H9 (cell line): ENCODE measurements around the gene SARS1. TPM values are rescaled to one million over a fixed set of nuclear protein-coding genes. Genes with fewer than 3 reads are reported as not detected.

Experiments
- DNase-seq: peaks from one replicate; pipeline ENCODE4 v3.0.0-alpha.2; 2017
- H2AFZ ChIP-seq: one replicate; pipeline ENCODE4 v1.6.1; 2013; ENCODE audit warnings: mild to moderate bottlenecking, low read length, control low read depth, moderate library complexity
- H2AK5ac ChIP-seq: 2 replicates; pipeline ENCODE4 v1.6.1; 2013; ENCODE audit warnings: low read length, control low read depth, mixed read lengths; ENCODE audit not compliant: insufficient read length
- H2BK120ac ChIP-seq: one replicate; pipeline ENCODE4 v1.6.1; 2013; ENCODE audit warnings: low read depth, mild to moderate bottlenecking, low read length, control low read depth, inconsistent platforms; ENCODE audit not compliant: poor library complexity, severe bottlenecking
- H2BK12ac ChIP-seq: 2 replicates; pipeline ENCODE4 v1.6.1; 2013; ENCODE audit warnings: low read length, control low read depth, mixed read lengths, low read depth; ENCODE audit not compliant: insufficient read length
- H2BK15ac ChIP-seq: 2 replicates; pipeline ENCODE4 v1.6.1; 2013; ENCODE audit warnings: low read depth, low read length, control low read depth
- H2BK20ac ChIP-seq: one replicate; pipeline ENCODE4 v1.6.1; 2013; ENCODE audit warnings: low read depth, mild to moderate bottlenecking, low read length, control low read depth, inconsistent platforms; ENCODE audit not compliant: poor library complexity, severe bottlenecking
- H2BK5ac ChIP-seq: 2 replicates; pipeline ENCODE4 v1.6.1; 2013; ENCODE audit warnings: low read length, control low read depth, mixed read lengths; ENCODE audit not compliant: insufficient read length
- H3K14ac ChIP-seq: 2 replicates; pipeline ENCODE4 v1.6.1; 2013; ENCODE audit warnings: low read length, control low read depth; ENCODE audit not compliant: insufficient read depth
- H3K18ac ChIP-seq: 2 replicates; pipeline ENCODE4 v1.6.1; 2013; ENCODE audit warnings: low read depth, mild to moderate bottlenecking, mixed read lengths, low read length, control low read depth; ENCODE audit not compliant: insufficient read length
- H3K23ac ChIP-seq: 2 replicates; pipeline ENCODE4 v1.6.1; 2013; ENCODE audit warnings: low read length, control low read depth, mixed read lengths, low read depth; ENCODE audit not compliant: insufficient read length
- H3K23me2 ChIP-seq: 2 replicates; pipeline ENCODE4 v1.6.1; 2013; ENCODE audit warnings: low read depth, mild to moderate bottlenecking, mixed read lengths, low read length, control low read depth; ENCODE audit not compliant: insufficient read length, poor library complexity, severe bottlenecking
- H3K27ac ChIP-seq: 2 replicates; pipeline ENCODE4 v1.5.1; 2013; ENCODE audit warnings: low read length, control low read depth, mixed read lengths, low read depth; ENCODE audit not compliant: insufficient read length
- H3K27me3 ChIP-seq: 2 replicates; pipeline ENCODE4 v1.6.1; 2013; ENCODE audit warnings: low read length, control low read depth, inconsistent platforms; ENCODE audit not compliant: insufficient read depth
- H3K4ac ChIP-seq: 2 replicates; pipeline ENCODE4 v1.6.1; 2013; ENCODE audit warnings: low read depth, mild to moderate bottlenecking, control low read depth, inconsistent platforms, low read length, moderate library complexity
- H3K4me1 ChIP-seq: 2 replicates; pipeline ENCODE4 v1.6.1; 2013; ENCODE audit warnings: low read length, control low read depth, inconsistent platforms; ENCODE audit not compliant: insufficient read depth
- H3K4me2 ChIP-seq: 2 replicates; pipeline ENCODE4 v1.6.1; 2013; ENCODE audit warnings: low read length, control low read depth, mixed read lengths; ENCODE audit not compliant: insufficient read length, insufficient read depth
- H3K56ac ChIP-seq: 2 replicates; pipeline ENCODE4 v1.6.1; 2013; ENCODE audit warnings: low read depth, mild to moderate bottlenecking, mixed read lengths, low read length, control low read depth; ENCODE audit not compliant: insufficient read length
- H3K79me1 ChIP-seq: 2 replicates; pipeline ENCODE4 v1.6.1; 2013; ENCODE audit warnings: low read depth, mild to moderate bottlenecking, moderate library complexity, low read length, control low read depth, inconsistent platforms; ENCODE audit not compliant: insufficient read depth, poor library complexity, severe bottlenecking
- H3K79me2 ChIP-seq: 2 replicates; pipeline ENCODE4 v1.6.1; 2013; ENCODE audit warnings: low read length, control low read depth, inconsistent platforms; ENCODE audit not compliant: insufficient read depth
- H3K9ac ChIP-seq: 2 replicates; pipeline ENCODE4 v1.6.1; 2013; ENCODE audit warnings: low read length, control low read depth, mixed read lengths; ENCODE audit not compliant: insufficient read length; ENCODE audit errors: extremely low read depth
- H3K9me3 ChIP-seq: one replicate; pipeline ENCODE4 v1.6.1; 2013; ENCODE audit warnings: low read depth, low read length, inconsistent platforms; ENCODE audit not compliant: control insufficient read depth
- H3T11ph ChIP-seq: one replicate; pipeline ENCODE4 v1.6.1; 2013; ENCODE audit warnings: mild to moderate bottlenecking, low read length, control low read depth, inconsistent platforms
- H4K20me1 ChIP-seq: one replicate; pipeline ENCODE4 v1.6.1; 2013; ENCODE audit not compliant: control insufficient read depth, insufficient read length, insufficient read depth
- H4K5ac ChIP-seq: 2 replicates; pipeline ENCODE4 v1.6.1; 2013; ENCODE audit warnings: low read depth, mild to moderate bottlenecking, mixed read lengths, low read length, control low read depth; ENCODE audit not compliant: insufficient read length
- H4K8ac ChIP-seq: replicated peaks from 2 replicates; pipeline ENCODE4 v1.6.1; 2013; ENCODE audit warnings: low read length, control low read depth, mixed read lengths, low read depth; ENCODE audit not compliant: insufficient read length
- H4K91ac ChIP-seq: 2 replicates; pipeline ENCODE4 v1.6.1; 2013; ENCODE audit warnings: low read depth, mild to moderate bottlenecking, moderate library complexity, mixed read lengths, low read length, control low read depth; ENCODE audit not compliant: insufficient read length
- H3K27ac Mint-ChIP-seq, 3 experiments: 2 replicates in 2 of 3; 3 replicates in 1 of 3; pipeline ENCODE4 v1.8.0; 2020 to 2021; ENCODE audit warnings: mixed read lengths in 3 of 3, mild to moderate bottlenecking in 1 of 3, moderate library complexity in 1 of 3
- H3K27me3 Mint-ChIP-seq: 2 replicates; pipeline ENCODE4 v1.8.0; 2021; ENCODE audit warnings: low read depth, mild to moderate bottlenecking, moderate library complexity, mixed read lengths
- H3K36me3 Mint-ChIP-seq, 3 experiments: 2 replicates in 2 of 3; 3 replicates in 1 of 3; pipeline ENCODE4 v1.8.0; 2020 to 2021; ENCODE audit warnings: low read depth in 3 of 3, mixed read lengths in 3 of 3; ENCODE audit not compliant: insufficient read depth in 1 of 3
- H3K4me1 Mint-ChIP-seq, 2 experiments: 2 replicates each; pipeline ENCODE4 v1.8.0; 2020; ENCODE audit warnings: mixed read lengths in 2 of 2
- H3K4me3 Mint-ChIP-seq, 2 experiments: 2 replicates in 1 of 2; 3 replicates in 1 of 2; pipeline ENCODE4 v1.8.0; 2020 to 2021; ENCODE audit warnings: mild to moderate bottlenecking in 2 of 2, mixed read lengths in 2 of 2, moderate library complexity in 1 of 2
- H3K9me3 Mint-ChIP-seq, 2 experiments: 2 replicates in 1 of 2; 3 replicates in 1 of 2; pipeline ENCODE4 v1.8.0; 2020; ENCODE audit warnings: mild to moderate bottlenecking in 2 of 2, mixed read lengths in 2 of 2, moderate library complexity in 1 of 2
- WGBS: extraction: QIAGEN DNeasy Blood & Tissue Kit; methylation state at CpG from one replicate; pipeline ENCODE4 v1.1.7; 2013; ENCODE audit warnings: missing lambda C conversion rate, low lambda C conversion rate, mixed read lengths; ENCODE audit not compliant: insufficient read length; ENCODE audit errors: extremely low coverage; 5-methylcytosine and 5-hydroxymethylcytosine counted together
- total RNA-seq: library from RNA; stranded (reverse); gene quantifications from 2 replicates; pipeline ENCODE4 v1.2.1, GENCODE V29; 2021
- TF ChIP-seq, protein P1 (sequence below): fragments of 200-600 bp; sonication (generic); conservative IDR thresholded peaks from 3 replicates; pipeline ENCODE4 v1.8.0; 2021; ENCODE audit warnings: antibody characterized with exemption, mild to moderate bottlenecking

SARS1 gene
- total RNA-seq, 1 experiment from 2014 or later: 139 TPM

DNA sequence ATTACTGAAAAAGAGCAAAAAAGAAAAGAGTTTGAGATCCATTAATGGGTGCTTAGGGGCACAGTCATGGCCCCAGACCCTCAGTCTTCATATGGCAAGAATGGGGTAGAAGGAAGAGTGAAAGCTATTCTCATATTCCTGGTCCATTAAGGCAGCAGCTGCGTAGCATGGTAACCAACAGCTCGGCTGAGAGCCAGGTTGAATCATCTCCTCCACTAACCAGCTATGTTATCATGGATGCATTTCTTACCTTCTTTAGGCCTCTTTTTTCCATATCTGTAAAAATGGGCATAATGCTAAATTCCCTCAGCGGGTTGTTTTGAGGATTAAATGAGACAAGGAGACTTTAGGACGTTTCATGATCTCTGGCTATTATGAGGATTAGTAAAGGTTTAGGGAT is 15.0 kb upstream of the SARS1 start:
- Histone ChIP-seq H2BK12ac (no peak overlapping the region), H3K4me2 (no peak overlapping the region), H4K20me1 (no peaks in the 10 kb centered on the region), H3K27ac (no peak overlapping the region), H3K23me2 (no peaks in the 10 kb centered on the region), H3K9ac (no peak overlapping the region), H3K4me1 (no peaks in the 10 kb centered on the region), H4K91ac (no peak overlapping the region), H3K4ac (no peak overlapping the region), H2AFZ (no peak overlapping the region), H2AK5ac (no peak overlapping the region), H2BK20ac (no peak overlapping the region), H3K9me3 (no peaks in the 10 kb centered on the region), H2BK15ac (no peak overlapping the region), H2BK120ac (no peak overlapping the region), H3K79me2 (no peaks in the 10 kb centered on the region), H3K18ac (no peak overlapping the region), H3K23ac (no peak overlapping the region), H4K5ac (no peak overlapping the region), H3T11ph (no peak overlapping the region), H4K8ac (no peak overlapping the region), H3K79me1 (no peaks in the 10 kb centered on the region), H2BK5ac (no peak overlapping the region), H3K56ac (no peak overlapping the region), H3K14ac (no peak overlapping the region), H3K27me3 (no peaks in the 10 kb centered on the region)
- no CpG with 5 or more reads among the region's 4 CpGs for WGBS
- no peaks in the 10 kb centered on the region; a peak in 1 of 7 replicates for H3K36me3 Mint-ChIP-seq
- H3K4me1 Mint-ChIP-seq: peaks cover 12 to 15% of the 10 kb centered on the region in 2 experiments
- H3K27me3 Mint-ChIP-seq: peaks cover 5% of the 10 kb centered on the region
- DNase-seq: no peak
- H3K4me3 Mint-ChIP-seq: no peak overlapping the region
- H3K27ac Mint-ChIP-seq: no peak overlapping the region
- H3K9me3 Mint-ChIP-seq: no peaks in the 10 kb centered on the region
- TF ChIP-seq, protein P1, sequence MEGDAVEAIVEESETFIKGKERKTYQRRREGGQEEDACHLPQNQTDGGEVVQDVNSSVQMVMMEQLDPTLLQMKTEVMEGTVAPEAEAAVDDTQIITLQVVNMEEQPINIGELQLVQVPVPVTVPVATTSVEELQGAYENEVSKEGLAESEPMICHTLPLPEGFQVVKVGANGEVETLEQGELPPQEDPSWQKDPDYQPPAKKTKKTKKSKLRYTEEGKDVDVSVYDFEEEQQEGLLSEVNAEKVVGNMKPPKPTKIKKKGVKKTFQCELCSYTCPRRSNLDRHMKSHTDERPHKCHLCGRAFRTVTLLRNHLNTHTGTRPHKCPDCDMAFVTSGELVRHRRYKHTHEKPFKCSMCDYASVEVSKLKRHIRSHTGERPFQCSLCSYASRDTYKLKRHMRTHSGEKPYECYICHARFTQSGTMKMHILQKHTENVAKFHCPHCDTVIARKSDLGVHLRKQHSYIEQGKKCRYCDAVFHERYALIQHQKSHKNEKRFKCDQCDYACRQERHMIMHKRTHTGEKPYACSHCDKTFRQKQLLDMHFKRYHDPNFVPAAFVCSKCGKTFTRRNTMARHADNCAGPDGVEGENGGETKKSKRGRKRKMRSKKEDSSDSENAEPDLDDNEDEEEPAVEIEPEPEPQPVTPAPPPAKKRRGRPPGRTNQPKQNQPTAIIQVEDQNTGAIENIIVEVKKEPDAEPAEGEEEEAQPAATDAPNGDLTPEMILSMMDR: no peak
